Measurements from ENCODE around the gene TEP1. TPM values are rescaled to one million over a fixed set of nuclear protein-coding genes. Genes with fewer than 3 reads are reported as not detected.
A peak's percentile ranks its signal among the peaks of the same experiment; 100 is the strongest.
"Not testable (repeated sequence)": the region's sequence is repeated elsewhere in the genome, so short reads cannot be mapped to it uniquely, and the experiment has no call there.

The TEP1 gene
- total RNA-seq, 1 donor: 33.3 TPM

DNA sequence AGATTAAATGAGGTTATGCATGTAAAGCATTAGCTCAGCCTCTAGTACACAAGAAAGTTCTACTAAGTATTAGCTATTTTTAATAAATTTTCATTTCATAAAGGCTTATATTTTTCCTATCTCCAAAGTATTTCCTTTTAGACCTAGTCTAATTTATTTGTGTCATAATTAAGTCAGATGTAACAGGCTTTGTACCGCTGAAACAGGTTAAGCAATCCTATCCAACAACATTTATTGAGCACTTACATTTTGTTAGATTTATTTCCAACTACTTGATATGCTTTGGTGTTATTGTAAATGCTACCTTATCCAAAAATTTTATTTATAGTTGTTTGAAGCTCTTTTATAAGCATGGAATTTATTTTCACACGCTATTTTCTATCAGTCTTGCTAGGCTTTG lies 71.7 kb downstream of the TEP1 start:
- Histone ChIP-seq H3K4me3 (ENCODE audit: insufficient read depth, low read length) (peak overlapping the region; percentile 87), H3K27ac (ENCODE audit: low read depth, low read length) (no peak overlapping the region), H3K27me3 (ENCODE audit: insufficient read depth, low read length) (no peaks in the 10 kb centered on the region), H3K79me2 (ENCODE audit: insufficient read depth, low read length) (peaks cover 11% of the 10 kb centered on the region), H3K4me1 (ENCODE audit: insufficient read depth, low read length) (peaks cover 5% of the 10 kb centered on the region), H3K36me3 (ENCODE audit: insufficient read depth, low read length) (peaks cover 9% of the 10 kb centered on the region), H4K20me1 (ENCODE audit: insufficient read depth, low read length) (no peaks in the 10 kb centered on the region), H2AFZ (ENCODE audit: low read length) (no peak overlapping the region), H3K4me2 (ENCODE audit: insufficient read depth, low read length) (peak overlapping the region; percentile 98), H3K9me3 (ENCODE audit: low read depth, low read length) (no peaks in the 10 kb centered on the region)
- DNase-seq (ENCODE audit: insufficient read length, low spot score, missing footprints): no peak
- TF ChIP-seq, protein P1, sequence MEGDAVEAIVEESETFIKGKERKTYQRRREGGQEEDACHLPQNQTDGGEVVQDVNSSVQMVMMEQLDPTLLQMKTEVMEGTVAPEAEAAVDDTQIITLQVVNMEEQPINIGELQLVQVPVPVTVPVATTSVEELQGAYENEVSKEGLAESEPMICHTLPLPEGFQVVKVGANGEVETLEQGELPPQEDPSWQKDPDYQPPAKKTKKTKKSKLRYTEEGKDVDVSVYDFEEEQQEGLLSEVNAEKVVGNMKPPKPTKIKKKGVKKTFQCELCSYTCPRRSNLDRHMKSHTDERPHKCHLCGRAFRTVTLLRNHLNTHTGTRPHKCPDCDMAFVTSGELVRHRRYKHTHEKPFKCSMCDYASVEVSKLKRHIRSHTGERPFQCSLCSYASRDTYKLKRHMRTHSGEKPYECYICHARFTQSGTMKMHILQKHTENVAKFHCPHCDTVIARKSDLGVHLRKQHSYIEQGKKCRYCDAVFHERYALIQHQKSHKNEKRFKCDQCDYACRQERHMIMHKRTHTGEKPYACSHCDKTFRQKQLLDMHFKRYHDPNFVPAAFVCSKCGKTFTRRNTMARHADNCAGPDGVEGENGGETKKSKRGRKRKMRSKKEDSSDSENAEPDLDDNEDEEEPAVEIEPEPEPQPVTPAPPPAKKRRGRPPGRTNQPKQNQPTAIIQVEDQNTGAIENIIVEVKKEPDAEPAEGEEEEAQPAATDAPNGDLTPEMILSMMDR (IDR thresholded peaks at IDR 0.05; ENCODE audit: extremely low read depth, low read depth, low read length): no peak

DNA sequence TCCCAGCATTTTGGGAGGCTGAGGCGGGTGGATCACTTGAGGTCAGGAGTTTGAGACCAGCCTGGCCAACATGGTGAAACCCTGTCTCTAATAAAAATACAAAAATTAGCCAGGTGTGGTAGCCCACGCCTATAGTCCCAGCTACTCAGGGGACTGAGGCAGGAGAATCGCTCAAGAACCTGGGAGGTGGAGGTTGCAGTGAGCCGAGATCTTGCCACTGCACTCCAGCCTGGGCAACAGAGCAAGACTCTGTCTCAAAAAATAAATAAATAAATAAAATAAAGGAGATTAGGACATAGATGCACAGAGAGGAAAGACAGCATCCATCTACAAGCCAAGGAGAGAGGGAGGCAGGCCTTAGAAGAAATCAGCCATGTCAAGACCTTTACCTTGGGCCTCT lies 72.3 kb downstream of the TEP1 start:
- not testable (repeated sequence) for H3K9me3 ChIP-seq (ENCODE audit: low read depth, low read length)

DNA sequence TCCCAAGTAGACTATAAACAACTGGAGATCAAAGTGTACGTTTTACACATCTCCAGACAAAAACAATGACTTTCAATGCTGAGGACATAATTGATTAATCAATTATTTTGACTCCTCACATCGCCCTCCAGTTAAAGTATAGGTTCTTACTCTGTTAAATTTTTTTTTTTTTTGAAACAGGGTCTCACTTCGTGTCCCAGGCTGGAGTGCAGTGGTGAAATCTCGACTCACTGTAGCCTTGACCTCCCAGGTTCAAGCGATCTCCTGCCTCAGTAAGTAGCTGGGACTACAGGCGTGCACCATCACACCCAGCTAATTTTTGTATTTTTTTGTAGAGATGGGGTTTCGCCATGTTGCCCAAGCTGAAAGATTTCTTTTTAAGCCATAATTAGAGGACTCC lies 79.3 kb downstream of the TEP1 start:
- Histone ChIP-seq H3K4me1 (ENCODE audit: insufficient read depth, low read length) (no peaks in the 10 kb centered on the region), H3K4me3 (ENCODE audit: insufficient read depth, low read length) (no peak overlapping the region), H3K27me3 (ENCODE audit: insufficient read depth, low read length) (no peaks in the 10 kb centered on the region), H3K9me3 (ENCODE audit: low read depth, low read length) (no peaks in the 10 kb centered on the region), H4K20me1 (ENCODE audit: insufficient read depth, low read length) (no peaks in the 10 kb centered on the region), H3K36me3 (ENCODE audit: insufficient read depth, low read length) (no peaks in the 10 kb centered on the region), H3K4me2 (ENCODE audit: insufficient read depth, low read length) (no peak overlapping the region), H3K79me2 (ENCODE audit: insufficient read depth, low read length) (peaks cover 39% of the 10 kb centered on the region), H2AFZ (ENCODE audit: low read length) (no peak overlapping the region), H3K27ac (ENCODE audit: low read depth, low read length) (no peak overlapping the region)
- TF ChIP-seq, protein P1 (IDR thresholded peaks at IDR 0.05; ENCODE audit: extremely low read depth, low read depth, low read length): no peak
- no peak for DNase-seq (ENCODE audit: insufficient read length, low spot score, missing footprints)

More for the DNA sequence above, 72.3 kb downstream of the TEP1 start:
- not testable (repeated sequence) for H3K4me2 ChIP-seq (ENCODE audit: insufficient read depth, low read length); H3K36me3 ChIP-seq (ENCODE audit: insufficient read depth, low read length); H4K20me1 ChIP-seq (ENCODE audit: insufficient read depth, low read length); H3K27ac ChIP-seq (ENCODE audit: low read depth, low read length); H3K27me3 ChIP-seq (ENCODE audit: insufficient read depth, low read length); H3K4me1 ChIP-seq (ENCODE audit: insufficient read depth, low read length); H2AFZ ChIP-seq (ENCODE audit: low read length); DNase-seq (ENCODE audit: insufficient read length, low spot score, missing footprints); H3K4me3 ChIP-seq (ENCODE audit: insufficient read depth, low read length)
- H3K79me2 ChIP-seq (ENCODE audit: insufficient read depth, low read length): peaks cover 11% of the 10 kb centered on the region

GRCh38 chr14:20333494-20333841 lies 79.8 kb downstream of the TEP1 start:
- no peaks in the 10 kb centered on the region for H3K36me3 ChIP-seq (ENCODE audit: insufficient read depth, low read length)
- H3K79me2 ChIP-seq (ENCODE audit: insufficient read depth, low read length): peaks cover 44% of the 10 kb centered on the region
- TF ChIP-seq, protein P1 (IDR thresholded peaks at IDR 0.05; ENCODE audit: extremely low read depth, low read depth, low read length): no peak
- no peak for DNase-seq (ENCODE audit: insufficient read length, low spot score, missing footprints)
- H3K4me3 ChIP-seq (ENCODE audit: insufficient read depth, low read length): peak overlapping the region; percentile 73
- H3K4me2 ChIP-seq (ENCODE audit: insufficient read depth, low read length): peak overlapping the region; percentile 89
- H3K9me3 ChIP-seq (ENCODE audit: low read depth, low read length): no peaks in the 10 kb centered on the region
- H2AFZ ChIP-seq (ENCODE audit: low read length): peak overlapping the region; percentile 80
- no peaks in the 10 kb centered on the region for H3K27me3 ChIP-seq (ENCODE audit: insufficient read depth, low read length)
- no peaks in the 10 kb centered on the region for H4K20me1 ChIP-seq (ENCODE audit: insufficient read depth, low read length)
- peak overlapping the region; percentile 9 for H3K27ac ChIP-seq (ENCODE audit: low read depth, low read length)
- H3K4me1 ChIP-seq (ENCODE audit: insufficient read depth, low read length): no peaks in the 10 kb centered on the region

All from osteoblast (primary cell).